ENCODE results near the gene PTOV1. TPM values are rescaled to one million over a fixed set of nuclear protein-coding genes. Genes with fewer than 3 reads are reported as not detected.
A peak's percentile ranks its signal among the peaks of the same experiment; 100 is the strongest.

Gene PTOV1
- total and polyA plus RNA-seq, 2 of the 13 experiments (the other 11 are each of a cell fraction or from before 2014, with no cell fraction given), result 63.5 to 68.5 TPM

GRCh38 chr19:49869484-49870308, 18.7 kb downstream of the PTOV1 start (continued):
- TF ChIP-seq AHDC1 (CRISPR knock-in tag; IDR thresholded peaks at IDR 0.05; ENCODE audit: borderline replicate concordance) (no peak), HBP1 (CRISPR knock-in tag; IDR thresholded peaks at IDR 0.05; ENCODE audit: low read depth) (no peak), HIVEP1 (CRISPR knock-in tag; IDR thresholded peaks at IDR 0.05) (peak; percentile 79; the same call in 1 of the 2 replicates), ZNF383 (CRISPR knock-in tag; IDR thresholded peaks at IDR 0.05; ENCODE audit: borderline replicate concordance) (no peak), KLF9 (CRISPR knock-in tag; IDR thresholded peaks at IDR 0.05; ENCODE audit: low read depth) (no peak), ZNF576 (CRISPR knock-in tag; IDR thresholded peaks at IDR 0.05) (no peak), ZSCAN25 (CRISPR knock-in tag; IDR thresholded peaks at IDR 0.05) (peak; percentile 67; the same call in 1 of the 2 replicates), ZNF33B (CRISPR knock-in tag; IDR thresholded peaks at IDR 0.05) (0 out of 2 replicates have a peak, but pooled peaks have one; percentile 72), STAT5B (CRISPR knock-in tag; IDR thresholded peaks at IDR 0.05) (no peak), SALL2 (CRISPR knock-in tag; IDR thresholded peaks at IDR 0.05) (no peak; the same call in 1 of the 2 replicates), MED1 (CRISPR knock-in tag; IDR thresholded peaks at IDR 0.05) (peak; percentile 58; the same call in 1 of the 2 replicates), KLF6 (CRISPR knock-in tag; IDR thresholded peaks at IDR 0.05) (0 out of 2 replicates have a peak, but pooled peaks have one; percentile 30), TFAP4 (IDR thresholded peaks at IDR 0.05; ENCODE audit: borderline replicate concordance, low read depth) (no peak), ZKSCAN5 (CRISPR knock-in tag; IDR thresholded peaks at IDR 0.05) (no peak), ZNF275 (CRISPR knock-in tag; IDR thresholded peaks at IDR 0.05; ENCODE audit: borderline replicate concordance) (no peak), ZNF747 (CRISPR knock-in tag; IDR thresholded peaks at IDR 0.05; ENCODE audit: borderline replicate concordance) (no peak), ZNF891 (CRISPR knock-in tag; IDR thresholded peaks at IDR 0.05) (peak; percentile 34; the same call in 1 of the 2 replicates), ATAD3A (CRISPR knock-in tag; IDR thresholded peaks at IDR 0.05) (no peak), TBP (CRISPR knock-in tag; IDR thresholded peaks at IDR 0.05) (no peak), SMYD3 (CRISPR knock-in tag; IDR thresholded peaks at IDR 0.05) (no peak), ZNF546 (CRISPR knock-in tag; conservative IDR thresholded peaks at IDR 0.05) (no peak)

Measured in HepG2 (cell line).